WTC11 (cell line): ENCODE data around the gene FBRS. TPM values are rescaled to one million over a fixed set of nuclear protein-coding genes. Genes with fewer than 3 reads are reported as not detected.

ENCODE experiments used
- ATAC-seq: fragments of 200-7000 bp; cut with Tn5 transposase; 2 replicates; pipeline ENCODE4 v1.10.0; 2021; ENCODE audit warnings: mild to moderate bottlenecking, moderate library complexity
- CTCF ChIA-PET: fragments of 300-600 bp; sonication (Branson Sonifier 250); formaldehyde crosslinking; loops from one replicate; lab custom pipeline; 2021; ENCODE audit warnings: antibody characterized with exemption; lab: Charles Lee
- POLR2A ChIA-PET: fragments of 350-600 bp; sonication (Branson Sonifier 250); formaldehyde crosslinking; loops from one replicate; lab custom pipeline; 2021; ENCODE audit warnings: antibody characterized with exemption; lab: Charles Lee
- DNase-seq: peaks from one replicate; pipeline ENCODE4 v3.0.0; 2021; ENCODE audit warnings: low spot score
- H3K27ac Mint-ChIP-seq: 2 replicates; pipeline ENCODE4 v1.8.0; 2021; ENCODE audit warnings: mixed read lengths
- H3K27me3 Mint-ChIP-seq: 2 replicates; pipeline ENCODE4 v1.8.0; 2021; ENCODE audit warnings: low read depth, mild to moderate bottlenecking, moderate library complexity, mixed read lengths
- H3K36me3 Mint-ChIP-seq: 2 replicates; pipeline ENCODE4 v1.8.0; 2021; ENCODE audit warnings: mixed read lengths
- H3K4me1 Mint-ChIP-seq: 2 replicates; pipeline ENCODE4 v1.8.0; 2022; ENCODE audit warnings: mixed read lengths
- H3K4me3 Mint-ChIP-seq: 2 replicates; pipeline ENCODE4 v1.8.0; 2021; ENCODE audit warnings: mild to moderate bottlenecking, moderate library complexity, mixed read lengths
- H3K9me3 Mint-ChIP-seq: 2 replicates; pipeline ENCODE4 v1.8.0; 2021; ENCODE audit warnings: mixed read lengths
- AR ChIP-seq: fragments of 250-450 bp; sonication (Bioruptor Pico); IDR thresholded peaks from 2 replicates; pipeline ENCODE4 v1.9.0; 2021; ENCODE audit warnings: mild to moderate bottlenecking
- CREM ChIP-seq: sonication (generic); formaldehyde crosslinking; IDR thresholded peaks from 2 replicates; pipeline ENCODE4 v1.8.1; 2022; ENCODE audit warnings: mild to moderate bottlenecking, missing genetic modification reagents, moderate library complexity
- ESRRA ChIP-seq: sonication (generic); formaldehyde crosslinking; IDR thresholded peaks from 2 replicates; pipeline ENCODE4 v1.8.1; 2022; ENCODE audit warnings: mild to moderate bottlenecking, missing genetic modification reagents, borderline replicate concordance
- RORB ChIP-seq: fragments of 250-450 bp; sonication (Bioruptor Pico); IDR thresholded peaks from 2 replicates; pipeline ENCODE4 v1.9.0; 2021; ENCODE audit warnings: mild to moderate bottlenecking
- STAT6 ChIP-seq: sonication (generic); formaldehyde crosslinking; conservative IDR thresholded peaks from 2 replicates; pipeline ENCODE4 v1.8.1; 2023; ENCODE audit warnings: mild to moderate bottlenecking, low read depth, missing genetic modification reagents, moderate library complexity
- TEAD4 ChIP-seq: sonication (generic); formaldehyde crosslinking; IDR thresholded peaks from 2 replicates; pipeline ENCODE4 v1.8.0; 2022; ENCODE audit warnings: mild to moderate bottlenecking, missing genetic modification reagents
- ZNF532 ChIP-seq: fragments of 250-450 bp; sonication (Bioruptor Pico); IDR thresholded peaks from 2 replicates; pipeline ENCODE4 v1.9.0; 2021; ENCODE audit warnings: mild to moderate bottlenecking, borderline replicate concordance
- total RNA-seq: library from RNA; stranded (reverse); gene quantifications from 3 replicates; pipeline ENCODE4 v1.2.3, GENCODE V29; 2021
- TF ChIP-seq, protein P1 (sequence below): sonication (generic); formaldehyde crosslinking; IDR thresholded peaks from 2 replicates; pipeline ENCODE4 v1.8.1; 2022; ENCODE audit warnings: missing genetic modification reagents, borderline replicate concordance
- TF ChIP-seq, protein P2 (sequence below): sonication (generic); formaldehyde crosslinking; IDR thresholded peaks from 2 replicates; pipeline ENCODE4 v1.8.1; 2023; ENCODE audit warnings: mild to moderate bottlenecking, missing genetic modification reagents, borderline replicate concordance
- TF ChIP-seq, protein P3 (sequence below): sonication (generic); formaldehyde crosslinking; IDR thresholded peaks from 2 replicates; pipeline ENCODE4 v1.8.0; 2022; ENCODE audit warnings: mild to moderate bottlenecking, missing genetic modification reagents

The FBRS gene
- total RNA-seq, 1 experiment from 2014 or later = 23.2 TPM

DNA sequence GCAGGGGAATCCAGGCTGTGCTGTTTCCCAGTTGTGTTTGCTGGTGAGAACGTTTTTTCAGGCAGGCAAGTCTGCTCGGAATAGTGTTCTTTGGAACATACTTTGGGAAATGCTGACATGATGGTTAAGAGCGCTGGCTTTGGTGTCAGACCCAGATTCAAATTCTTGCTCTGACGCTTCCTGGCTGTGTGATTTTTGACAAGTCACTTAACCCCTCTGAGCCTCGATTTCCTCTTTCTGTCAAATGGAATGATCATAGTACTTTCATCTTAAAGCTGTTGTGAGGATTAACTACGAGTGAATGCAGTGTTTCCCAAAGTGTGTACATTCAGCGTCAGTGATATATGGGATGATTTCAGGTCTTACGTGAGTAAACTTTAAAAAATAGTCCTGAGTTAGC lies 4.8 kb downstream of the FBRS start (continued):
- TF ChIP-seq, protein P1, sequence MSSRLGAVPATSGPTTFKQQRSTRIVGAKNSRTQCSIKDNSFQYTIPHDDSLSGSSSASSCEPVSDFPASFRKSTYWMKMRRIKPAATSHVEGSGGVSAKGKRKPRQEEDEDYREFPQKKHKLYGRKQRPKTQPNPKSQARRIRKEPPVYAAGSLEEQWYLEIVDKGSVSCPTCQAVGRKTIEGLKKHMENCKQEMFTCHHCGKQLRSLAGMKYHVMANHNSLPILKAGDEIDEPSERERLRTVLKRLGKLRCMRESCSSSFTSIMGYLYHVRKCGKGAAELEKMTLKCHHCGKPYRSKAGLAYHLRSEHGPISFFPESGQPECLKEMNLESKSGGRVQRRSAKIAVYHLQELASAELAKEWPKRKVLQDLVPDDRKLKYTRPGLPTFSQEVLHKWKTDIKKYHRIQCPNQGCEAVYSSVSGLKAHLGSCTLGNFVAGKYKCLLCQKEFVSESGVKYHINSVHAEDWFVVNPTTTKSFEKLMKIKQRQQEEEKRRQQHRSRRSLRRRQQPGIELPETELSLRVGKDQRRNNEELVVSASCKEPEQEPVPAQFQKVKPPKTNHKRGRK (CRISPR knock-in tag) = no peak
- TF ChIP-seq RORB = no peak

- Mint-ChIP-seq H3K36me3 (peaks cover 34% of the 10 kb centered on the region), H3K27me3 (peaks cover 78% of the 10 kb centered on the region), H3K4me1 (peaks cover 4% of the 10 kb centered on the region; the same call in 1 of the 2 replicates), H3K27ac (no peak overlapping the region), H3K9me3 (no peaks in the 10 kb centered on the region), H3K4me3 (no peak overlapping the region)
- ChIA-PET CTCF (no interaction called here), POLR2A (no interaction called here)
- TF ChIP-seq, protein P2, sequence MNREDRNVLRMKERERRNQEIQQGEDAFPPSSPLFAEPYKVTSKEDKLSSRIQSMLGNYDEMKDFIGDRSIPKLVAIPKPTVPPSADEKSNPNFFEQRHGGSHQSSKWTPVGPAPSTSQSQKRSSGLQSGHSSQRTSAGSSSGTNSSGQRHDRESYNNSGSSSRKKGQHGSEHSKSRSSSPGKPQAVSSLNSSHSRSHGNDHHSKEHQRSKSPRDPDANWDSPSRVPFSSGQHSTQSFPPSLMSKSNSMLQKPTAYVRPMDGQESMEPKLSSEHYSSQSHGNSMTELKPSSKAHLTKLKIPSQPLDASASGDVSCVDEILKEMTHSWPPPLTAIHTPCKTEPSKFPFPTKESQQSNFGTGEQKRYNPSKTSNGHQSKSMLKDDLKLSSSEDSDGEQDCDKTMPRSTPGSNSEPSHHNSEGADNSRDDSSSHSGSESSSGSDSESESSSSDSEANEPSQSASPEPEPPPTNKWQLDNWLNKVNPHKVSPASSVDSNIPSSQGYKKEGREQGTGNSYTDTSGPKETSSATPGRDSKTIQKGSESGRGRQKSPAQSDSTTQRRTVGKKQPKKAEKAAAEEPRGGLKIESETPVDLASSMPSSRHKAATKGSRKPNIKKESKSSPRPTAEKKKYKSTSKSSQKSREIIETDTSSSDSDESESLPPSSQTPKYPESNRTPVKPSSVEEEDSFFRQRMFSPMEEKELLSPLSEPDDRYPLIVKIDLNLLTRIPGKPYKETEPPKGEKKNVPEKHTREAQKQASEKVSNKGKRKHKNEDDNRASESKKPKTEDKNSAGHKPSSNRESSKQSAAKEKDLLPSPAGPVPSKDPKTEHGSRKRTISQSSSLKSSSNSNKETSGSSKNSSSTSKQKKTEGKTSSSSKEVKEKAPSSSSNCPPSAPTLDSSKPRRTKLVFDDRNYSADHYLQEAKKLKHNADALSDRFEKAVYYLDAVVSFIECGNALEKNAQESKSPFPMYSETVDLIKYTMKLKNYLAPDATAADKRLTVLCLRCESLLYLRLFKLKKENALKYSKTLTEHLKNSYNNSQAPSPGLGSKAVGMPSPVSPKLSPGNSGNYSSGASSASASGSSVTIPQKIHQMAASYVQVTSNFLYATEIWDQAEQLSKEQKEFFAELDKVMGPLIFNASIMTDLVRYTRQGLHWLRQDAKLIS (CRISPR knock-in tag) = no peak
- no peak for TF ChIP-seq AR (CRISPR knock-in tag)
- TF ChIP-seq ZNF532 (CRISPR knock-in tag) = no peak
- TF ChIP-seq STAT6 (CRISPR knock-in tag) = no peak
- TF ChIP-seq, protein P3, sequence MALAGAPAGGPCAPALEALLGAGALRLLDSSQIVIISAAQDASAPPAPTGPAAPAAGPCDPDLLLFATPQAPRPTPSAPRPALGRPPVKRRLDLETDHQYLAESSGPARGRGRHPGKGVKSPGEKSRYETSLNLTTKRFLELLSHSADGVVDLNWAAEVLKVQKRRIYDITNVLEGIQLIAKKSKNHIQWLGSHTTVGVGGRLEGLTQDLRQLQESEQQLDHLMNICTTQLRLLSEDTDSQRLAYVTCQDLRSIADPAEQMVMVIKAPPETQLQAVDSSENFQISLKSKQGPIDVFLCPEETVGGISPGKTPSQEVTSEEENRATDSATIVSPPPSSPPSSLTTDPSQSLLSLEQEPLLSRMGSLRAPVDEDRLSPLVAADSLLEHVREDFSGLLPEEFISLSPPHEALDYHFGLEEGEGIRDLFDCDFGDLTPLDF (CRISPR knock-in tag) = no peak
- TF ChIP-seq CREM (CRISPR knock-in tag) = no peak
- no peak for TF ChIP-seq RORB
- TF ChIP-seq TEAD4 (CRISPR knock-in tag) = no peak
- no peak for TF ChIP-seq ESRRA
- ATAC-seq (no peak), DNase-seq (no peak)
Observed at GRCh38 chr16:30663820-30664219, 5.6 kb downstream of the FBRS start.
